H1 (cell line): ENCODE data around the gene CHAT. TPM values are rescaled to one million over a fixed set of nuclear protein-coding genes. Genes with fewer than 3 reads are reported as not detected.

ENCODE experiments used
- CTCF ChIA-PET: fragments of 300-600 bp; sonication (Branson Sonifier 250); formaldehyde crosslinking; loops from one replicate; lab custom pipeline; 2021; ENCODE audit not compliant: partially characterized antibody; lab: Charles Lee
- POLR2A ChIA-PET: fragments of 300-600 bp; sonication (Branson Sonifier 250); formaldehyde crosslinking; loops from one replicate; lab custom pipeline; 2021; ENCODE audit warnings: inconsistent platforms; ENCODE audit not compliant: partially characterized antibody; lab: Charles Lee
- DNase-seq, 2 experiments: peaks; one replicate each; pipeline versions ENCODE4 v3.0.0 to v3.0.0-alpha.2; 2010 to 2022; ENCODE audit warnings: low spot score in 2 of 2, low read depth in 1 of 2, mixed read lengths in 1 of 2
- FAIRE-seq: peaks from 2 replicates; lab custom pipeline; 2011; peaks lifted over from hg19 to GRCh38; lab: Jason Lieb, UNC
- H2AFZ ChIP-seq: 2 replicates; pipeline ENCODE4 v1.8.1; 2012; ENCODE audit warnings: low read length, inconsistent platforms
- H2AK5ac ChIP-seq: 2 replicates; pipeline ENCODE4 v1.6.1; 2013; ENCODE audit warnings: low read depth, low read length
- H2BK120ac ChIP-seq: replicated peaks from 2 replicates; pipeline ENCODE3; 2013; ENCODE audit warnings: low read depth, low read length, inconsistent platforms
- H2BK12ac ChIP-seq: 2 replicates; pipeline ENCODE4 v1.6.1; 2013; ENCODE audit warnings: low read depth, low read length
- H2BK15ac ChIP-seq: 2 replicates; pipeline ENCODE4 v1.6.1; 2013; ENCODE audit warnings: low read length
- H2BK20ac ChIP-seq: 2 replicates; pipeline ENCODE4 v1.6.1; 2013; ENCODE audit warnings: low read length
- H2BK5ac ChIP-seq: 2 replicates; pipeline ENCODE4 v1.6.1; 2013; ENCODE audit warnings: low read depth, low read length
- H3K14ac ChIP-seq: 2 replicates; pipeline ENCODE4 v1.6.1; 2013; ENCODE audit warnings: inconsistent platforms; ENCODE audit not compliant: insufficient read length
- H3K18ac ChIP-seq: 2 replicates; pipeline ENCODE4 v1.6.1; 2013; ENCODE audit warnings: low read length; ENCODE audit errors: extremely low read depth
- H3K23ac ChIP-seq: 2 replicates; pipeline ENCODE4 v1.6.1; 2013; ENCODE audit warnings: inconsistent platforms; ENCODE audit not compliant: insufficient read length
- H3K23me2 ChIP-seq: 2 replicates; pipeline ENCODE4 v1.6.1; 2013; ENCODE audit warnings: low read depth, low read length
- H3K27ac ChIP-seq: 2 replicates; pipeline ENCODE4 v1.6.1; 2011; ENCODE audit warnings: low read depth, low read length, inconsistent platforms
- H3K27me3 ChIP-seq, 4 experiments: replicated peaks in 1 of 4; 1 replicate in 1 of 4; 2 replicates in 3 of 4; pipeline versions ENCODE4 v1.6.1 to v1.8.1; 2011 to 2013; ENCODE audit warnings: low read length in 3 of 4, mild to moderate bottlenecking in 3 of 4, inconsistent platforms in 2 of 4, mixed read lengths in 2 of 4, moderate library complexity in 1 of 4; ENCODE audit not compliant: control insufficient read depth in 3 of 4, insufficient read depth in 3 of 4; ENCODE audit errors: extremely low read depth in 1 of 4
- H3K36me3 ChIP-seq, 4 experiments: 2 replicates each; pipeline versions ENCODE4 v1.6.1 to v1.8.1; 2011 to 2013; ENCODE audit warnings: mild to moderate bottlenecking in 4 of 4, low read length in 3 of 4, moderate library complexity in 2 of 4, control low read depth in 1 of 4, inconsistent platforms in 1 of 4; ENCODE audit not compliant: insufficient read depth in 4 of 4, control insufficient read depth in 2 of 4
- H3K4ac ChIP-seq: replicated peaks from 2 replicates; pipeline ENCODE3; 2013; ENCODE audit warnings: low read length, low read depth, mixed read lengths, inconsistent platforms; ENCODE audit not compliant: insufficient read length
- H3K4me1 ChIP-seq, 4 experiments: replicated peaks in 1 of 4; 1 replicate in 1 of 4; 2 replicates in 3 of 4; pipeline versions ENCODE4 v1.6.1 to v1.8.1; 2011 to 2013; ENCODE audit warnings: low read length in 3 of 4, inconsistent platforms in 2 of 4, mixed read lengths in 1 of 4; ENCODE audit not compliant: insufficient read depth in 4 of 4, control insufficient read depth in 3 of 4
- H3K4me2 ChIP-seq, 2 experiments: 2 replicates each; pipeline versions ENCODE4 v1.6.1 to v1.8.1; 2011 to 2013; ENCODE audit warnings: low read depth in 2 of 2, low read length in 2 of 2, control low read depth in 1 of 2, inconsistent platforms in 1 of 2, mild to moderate bottlenecking in 1 of 2; ENCODE audit not compliant: insufficient read depth in 1 of 2
- H3K4me3 ChIP-seq, 4 experiments: fragments of 200-600, 300-600 bp in 1 of 4; sonication (generic), shearing (Covaris generic), sonication (Bioruptor Twin) in 1 of 4; 2 replicates each; pipeline versions ENCODE4 v1.5.1 to v1.8.1; 2011 to 2016; ENCODE audit warnings: low read length in 4 of 4, low read depth in 3 of 4, control low read depth in 2 of 4, inconsistent platforms in 2 of 4, mild to moderate bottlenecking in 2 of 4, mixed read lengths in 1 of 4, moderate library complexity in 1 of 4; ENCODE audit not compliant: insufficient read depth in 2 of 4; ENCODE audit errors: extremely low read depth in 1 of 4
- H3K56ac ChIP-seq: replicated peaks from 2 replicates; pipeline ENCODE3; 2013; ENCODE audit warnings: low read depth, mild to moderate bottlenecking, mixed read lengths, low read length, inconsistent platforms; ENCODE audit not compliant: insufficient read length
- H3K79me1 ChIP-seq: 2 replicates; pipeline ENCODE4 v1.6.1; 2013; ENCODE audit warnings: low read depth, low read length, control low read depth
- H3K79me2 ChIP-seq, 2 experiments: 2 replicates each; pipeline versions ENCODE4 v1.6.1 to v1.8.1; 2012 to 2013; ENCODE audit warnings: low read length in 2 of 2, mild to moderate bottlenecking in 2 of 2, inconsistent platforms in 1 of 2; ENCODE audit not compliant: insufficient read depth in 2 of 2, control insufficient read depth in 1 of 2
- H3K9ac ChIP-seq, 4 experiments: replicated peaks in 1 of 4; 1 replicate in 1 of 4; 2 replicates in 3 of 4; pipeline versions ENCODE4 v1.6.1 to v1.8.1; 2011 to 2013; ENCODE audit warnings: low read depth in 3 of 4, low read length in 3 of 4, control low read depth in 2 of 4, mild to moderate bottlenecking in 2 of 4, moderate library complexity in 2 of 4, inconsistent platforms in 1 of 4; ENCODE audit errors: extremely low read depth in 1 of 4
- H3K9me3 ChIP-seq, 2 experiments: 2 replicates each; pipeline versions ENCODE4 v1.6.1 to v1.8.1; 2012 to 2013; ENCODE audit warnings: mild to moderate bottlenecking in 2 of 2, moderate library complexity in 2 of 2, control low read depth in 1 of 2, inconsistent platforms in 1 of 2, low read depth in 1 of 2, low read length in 1 of 2, mixed read lengths in 1 of 2; ENCODE audit not compliant: insufficient read depth in 2 of 2
- H4K20me1 ChIP-seq, 2 experiments: replicated peaks in 1 of 2; 2 replicates each; pipeline versions ENCODE3 to v1.8.1; 2011 to 2013; ENCODE audit warnings: inconsistent platforms in 2 of 2, low read length in 2 of 2, mild to moderate bottlenecking in 1 of 2; ENCODE audit not compliant: insufficient read depth in 2 of 2, control insufficient read depth in 1 of 2
- H4K5ac ChIP-seq: 2 replicates; pipeline ENCODE4 v1.6.1; 2013; ENCODE audit warnings: low read length, low read depth, mixed read lengths, inconsistent platforms; ENCODE audit not compliant: insufficient read length
- H4K8ac ChIP-seq: 2 replicates; pipeline ENCODE4 v1.8.0; 2013; ENCODE audit warnings: mild to moderate bottlenecking, moderate library complexity, low read length, inconsistent platforms; ENCODE audit not compliant: insufficient read depth; ENCODE audit errors: extremely low read depth
- H4K91ac ChIP-seq: replicated peaks from 2 replicates; pipeline ENCODE3; 2013; ENCODE audit warnings: low read length, mixed read lengths, inconsistent platforms; ENCODE audit not compliant: insufficient read length
- CBX8 ChIP-seq: fragments of 300-800, 300-1000 bp; sonication (generic); IDR thresholded peaks from 2 replicates; pipeline ENCODE4 v1.7.1; 2016; ENCODE audit warnings: low read depth, low read length, borderline replicate concordance
- CEBPB ChIP-seq: IDR thresholded peaks from 2 replicates; pipeline ENCODE4 v1.6.1; 2012; ENCODE audit warnings: low read depth, low read length
- CHD1 ChIP-seq: IDR thresholded peaks from 2 replicates; pipeline ENCODE4 v1.6.1; 2012; ENCODE audit warnings: low read depth, low read length, improper control_type of control experiment
- EGR1 ChIP-seq: IDR thresholded peaks from 2 replicates; pipeline ENCODE4 v1.6.1; 2011; ENCODE audit warnings: low read depth, low read length, borderline replicate concordance
- HDAC6 ChIP-seq: IDR thresholded peaks from one replicate; pipeline ENCODE4 v1.7.1; 2012; ENCODE audit warnings: low read depth, mild to moderate bottlenecking, inconsistent platforms, low read length, moderate library complexity
- JUN ChIP-seq: IDR thresholded peaks from 2 replicates; pipeline ENCODE4 v1.6.1; 2011; ENCODE audit warnings: low read depth, mild to moderate bottlenecking, improper control_type of control experiment, low read length
- PHF8 ChIP-seq: fragments of 200-600 bp; sonication (generic); conservative IDR thresholded peaks from 2 replicates; pipeline ENCODE4 v1.7.1; 2012; ENCODE audit warnings: low read depth, mild to moderate bottlenecking, inconsistent platforms, low read length, moderate library complexity
- POLR2AphosphoS5 ChIP-seq: IDR thresholded peaks from 2 replicates; pipeline ENCODE4 v1.6.1; 2011; ENCODE audit warnings: low read depth, low read length
- SIRT6 ChIP-seq: IDR thresholded peaks from one replicate; pipeline ENCODE4 v1.7.1; 2012; ENCODE audit warnings: low read length, inconsistent platforms
- SP2 ChIP-seq: IDR thresholded peaks from 2 replicates; pipeline ENCODE4 v1.6.1; 2012; ENCODE audit warnings: mild to moderate bottlenecking, low read length, inconsistent platforms
- SRF ChIP-seq: IDR thresholded peaks from 2 replicates; pipeline ENCODE4 v1.6.1; 2011; ENCODE audit warnings: mild to moderate bottlenecking, low read depth, low read length, moderate library complexity
- TEAD4 ChIP-seq: IDR thresholded peaks from 2 replicates; pipeline ENCODE4 v1.6.1; 2012; ENCODE audit warnings: low read depth, low read length, inconsistent platforms, mixed read lengths
- YY1 ChIP-seq: IDR thresholded peaks from 2 replicates; pipeline ENCODE4 v1.6.1; 2011; ENCODE audit warnings: low read depth, mild to moderate bottlenecking, low read length
- ZNF274 ChIP-seq: IDR thresholded peaks from 2 replicates; pipeline ENCODE4 v1.7.0; 2012; ENCODE audit warnings: low read length, borderline replicate concordance; ENCODE audit errors: extremely low read depth
- WGBS, 2 experiments: shearing (Covaris generic) in 1 of 2; methylation state at CpG; one replicate each; pipeline versions ENCODE4 v1.1.6 to v1.1.7; 2013 to 2015; ENCODE audit warnings: low lambda C conversion rate in 2 of 2, mixed read lengths in 2 of 2, inconsistent platforms in 1 of 2, low coverage in 1 of 2, missing lambda C conversion rate in 1 of 2; ENCODE audit not compliant: insufficient replicate concordance in 2 of 2, insufficient coverage in 1 of 2, insufficient read length in 1 of 2; ENCODE audit errors: extremely low coverage in 1 of 2, missing lambda C conversion rate in 1 of 2; 5-methylcytosine and 5-hydroxymethylcytosine counted together
- polyA plus RNA-seq, 7 experiments: library from polyadenylated mRNA; depleted of rRNA in 3 of 7; stranded (reverse) in 5 of 7; unstranded in 2 of 7; fragments of >200 nt in 5 of 7; fragments of 200-250 nt in 2 of 7; gene quantifications; 1 replicate in 5 of 7; 2 replicates in 1 of 7; 4 replicates in 1 of 7; pipeline versions ENCODE4 v1.2.1 to v1.2.3, GENCODE V29; 2011 to 2013; ENCODE audit warnings: missing spikeins in 2 of 7, mixed read lengths in 2 of 7
- total RNA-seq: library from RNA; stranded (reverse); fragmentation: NEBNext Ultra II Directional; extraction: Animal tissue kit (Norgen Biotek cat#: 25700); gene quantifications from 2 replicates; pipeline ENCODE4 v1.2.1, GENCODE V29; 2021

CHAT gene
- total and polyA plus RNA-seq, 2 of the 8 experiments (the other 6 are each of a cell fraction or from before 2014, with no cell fraction given) = not detected

DNA sequence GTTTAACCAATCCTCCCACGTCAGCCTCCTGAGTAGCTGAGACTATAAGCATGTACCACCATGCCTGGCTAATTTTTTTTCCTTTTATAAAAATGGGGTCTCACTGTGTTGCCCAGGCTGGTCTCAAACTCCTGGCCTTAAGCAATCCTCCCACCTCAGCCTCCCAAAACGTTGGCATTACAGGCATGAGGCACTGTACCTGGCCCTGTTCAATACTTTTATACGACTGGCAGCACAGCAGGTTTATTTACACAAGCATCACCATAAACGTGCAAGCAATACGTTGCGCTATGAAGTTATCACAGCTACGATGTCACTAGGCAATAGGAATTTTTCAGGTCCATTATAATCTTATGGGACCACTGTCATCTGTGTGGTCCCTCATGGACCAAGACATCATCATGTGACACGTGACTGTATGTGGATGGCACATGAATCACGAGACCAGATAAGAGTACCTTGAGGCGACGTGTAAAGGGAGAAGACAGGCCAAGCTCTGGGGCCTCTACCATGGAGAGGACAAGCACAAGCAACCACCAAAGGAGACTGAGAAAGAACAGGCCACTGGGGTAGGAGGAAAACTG lies 38.3 kb upstream of the CHAT start:
- Histone ChIP-seq H3K4me2 (no peak overlapping the region), H3K56ac (no peak overlapping the region), H3K4me1 (no peaks in the 10 kb centered on the region), H3K23me2 (peaks cover 2% of the 10 kb centered on the region; the same call in 1 of the 2 replicates), H3K18ac (no peak overlapping the region), H3K36me3 (no peaks in the 10 kb centered on the region), H3K27ac (no peak overlapping the region), H3K4ac (no peak overlapping the region), H2BK12ac (no peak overlapping the region), H2AK5ac (no peak overlapping the region), H2BK120ac (no peak overlapping the region), H2BK15ac (no peak overlapping the region), H3K9ac (no peak overlapping the region), H3K9me3 (no peaks in the 10 kb centered on the region), H2AFZ (no peak overlapping the region), H4K91ac (no peak overlapping the region), H4K5ac (no peak overlapping the region), H4K8ac (no peak overlapping the region)
- no peak for TF ChIP-seq CBX8
- TF ChIP-seq JUN = no peak
- no peak for TF ChIP-seq YY1
- TF ChIP-seq EGR1 = no peak
- TF ChIP-seq PHF8 = no peak
- TF ChIP-seq POLR2AphosphoS5 = no peak
- no peak for TF ChIP-seq SP2
- no peak for TF ChIP-seq HDAC6
- no peak for TF ChIP-seq ZNF274
- TF ChIP-seq TEAD4 = no peak
- no peak for TF ChIP-seq SRF
- no peak for TF ChIP-seq CHD1
- no peak for TF ChIP-seq SIRT6
- TF ChIP-seq CEBPB = no peak
- TF ChIP-seq, all 59 proteins: peak for 0
- 91% methylated on average over 11 of the region's 11 CpGs; no CpG with 5 or more reads in 1 of the 2 experiments for WGBS, 2 experiments
- no peak overlapping the region for H3K23ac ChIP-seq
- H3K4me3 ChIP-seq = no peak overlapping the region
- FAIRE-seq (no peak), DNase-seq (no peak)
- H2BK20ac ChIP-seq = no peak overlapping the region
- H3K14ac ChIP-seq = no peak overlapping the region
- no peaks in the 10 kb centered on the region for H4K20me1 ChIP-seq
- ChIA-PET POLR2A (no interaction called here), CTCF (interaction anchor here (0.6 to 2.2 kb wide), 4 partner anchors 18 to 242 kb away, joined by 3 to 7 read pairs (median 3); no protein-coding TSS in a partner anchor)
- no peaks in the 10 kb centered on the region for H3K79me2 ChIP-seq
- H3K79me1 ChIP-seq = no peaks in the 10 kb centered on the region
- H2BK5ac ChIP-seq = no peak overlapping the region
- no peaks in the 10 kb centered on the region for H3K27me3 ChIP-seq
